Spinal cord (tissue), 10 donors: Measurements from ENCODE around the gene LSM7. TPM values are rescaled to one million over a fixed set of nuclear protein-coding genes. Genes with fewer than 3 reads are reported as not detected.
A peak's percentile ranks its signal among the peaks of the same experiment; 100 is the strongest.

Source experiments
- DNase-seq, 6 donors: peaks; one replicate each; pipeline versions ENCODE4 v3.0.0 to v3.0.0-alpha.2; 2013 to 2015; ENCODE audit warnings: low spot score in 6 of 6, low read depth in 4 of 6
- H3K27ac ChIP-seq: one replicate; pipeline ENCODE4 v1.5.1; 2013; ENCODE audit warnings: low read depth, low read length, control low read depth
- H3K27me3 ChIP-seq: one replicate; pipeline ENCODE4 v1.6.1; 2013; ENCODE audit warnings: low read length; ENCODE audit not compliant: control insufficient read depth, insufficient read depth
- H3K36me3 ChIP-seq: one replicate; pipeline ENCODE4 v1.6.1; 2013; ENCODE audit warnings: low read length; ENCODE audit not compliant: control insufficient read depth, insufficient read depth
- H3K4me1 ChIP-seq: one replicate; pipeline ENCODE4 v1.6.1; 2013; ENCODE audit warnings: low read length; ENCODE audit not compliant: control insufficient read depth, insufficient read depth
- H3K4me3 ChIP-seq: one replicate; pipeline ENCODE4 v1.5.1; 2013; ENCODE audit warnings: low read depth, low read length, control low read depth
- H3K9me3 ChIP-seq: one replicate; pipeline ENCODE4 v1.6.1; 2013; ENCODE audit warnings: low read length; ENCODE audit not compliant: control insufficient read depth, insufficient read depth
- WGBS: methylation state at CpG from one replicate; pipeline ENCODE4 v1.1.5; 2013; ENCODE audit warnings: missing lambda C conversion rate; ENCODE audit not compliant: insufficient coverage; 5-methylcytosine and 5-hydroxymethylcytosine counted together
- polyA plus RNA-seq, 2 donors: library from polyadenylated mRNA; unstranded; fragments of 120-200 nt; gene quantifications; one replicate each; pipeline ENCODE4 v1.2.1, GENCODE V29; 2013; ENCODE audit not compliant: insufficient read length in 2 of 2
- total RNA-seq, 2 donors: library from RNA; depleted of rRNA in 1 of 2; stranded (reverse); fragments of 120-200 nt in 1 of 2; fragments of >200 nt in 1 of 2; gene quantifications; one replicate each; pipeline versions ENCODE4 v1.2.3 to v1.2.4, GENCODE V29; 2013 to 2014
- donor health status: healthy.

The LSM7 gene
- total and polyA plus RNA-seq, 4 donors: 48.2 to 165 (median 139) TPM

DNA sequence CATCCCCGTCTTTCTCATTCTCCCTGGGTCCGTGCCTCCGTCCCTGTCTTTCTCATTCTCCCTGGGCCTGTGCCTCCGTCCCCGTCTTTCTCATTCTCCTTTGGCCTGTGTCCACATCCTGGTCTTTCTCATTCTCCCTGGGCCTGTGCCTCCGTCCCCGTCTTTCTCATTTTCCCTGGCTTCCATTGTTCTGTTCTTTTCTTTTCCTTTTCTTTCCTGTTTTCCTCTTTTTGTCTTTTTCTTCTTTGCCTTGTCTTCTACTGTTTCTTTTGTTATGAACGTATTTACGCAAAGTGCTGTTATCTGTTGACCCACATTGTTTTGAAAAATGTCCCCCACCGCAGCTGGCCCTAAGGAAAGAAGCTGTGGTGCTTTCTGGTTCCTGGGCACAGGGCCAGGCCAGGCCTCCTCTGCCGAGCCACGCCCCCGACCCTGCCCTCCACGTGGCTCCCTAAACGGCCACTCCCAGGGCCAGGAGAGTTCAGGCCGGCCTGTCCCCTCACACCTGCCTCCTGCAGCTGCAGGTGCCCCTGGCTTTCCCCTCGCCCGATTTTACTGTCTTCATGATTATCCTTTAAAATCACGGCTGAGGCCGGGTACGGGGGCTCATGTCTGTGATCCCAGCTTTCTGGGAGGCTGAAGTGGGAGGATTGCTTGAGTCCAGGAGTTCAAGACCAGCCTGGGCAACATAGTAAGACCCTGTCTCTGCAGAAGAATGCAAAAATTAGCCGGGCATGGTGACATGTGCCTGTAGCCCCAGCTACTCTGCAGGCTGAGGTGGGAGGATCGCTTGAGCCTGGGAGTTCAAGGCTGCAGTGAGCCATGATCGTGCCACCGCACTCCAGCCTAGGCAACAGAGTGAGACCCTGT, 17.6 kb upstream of the LSM7 start:
- H3K27ac ChIP-seq: no peak overlapping the region
- peaks cover 9% of the 10 kb centered on the region for H3K4me1 ChIP-seq
- no peak overlapping the region for H3K4me3 ChIP-seq
- H3K36me3 ChIP-seq: peaks cover 77% of the 10 kb centered on the region
- DNase-seq: no peak
- H3K9me3 ChIP-seq: no peaks in the 10 kb centered on the region
- H3K27me3 ChIP-seq: no peaks in the 10 kb centered on the region
- WGBS: 65% methylated on average over 21 of the region's 25 CpGs

DNA sequence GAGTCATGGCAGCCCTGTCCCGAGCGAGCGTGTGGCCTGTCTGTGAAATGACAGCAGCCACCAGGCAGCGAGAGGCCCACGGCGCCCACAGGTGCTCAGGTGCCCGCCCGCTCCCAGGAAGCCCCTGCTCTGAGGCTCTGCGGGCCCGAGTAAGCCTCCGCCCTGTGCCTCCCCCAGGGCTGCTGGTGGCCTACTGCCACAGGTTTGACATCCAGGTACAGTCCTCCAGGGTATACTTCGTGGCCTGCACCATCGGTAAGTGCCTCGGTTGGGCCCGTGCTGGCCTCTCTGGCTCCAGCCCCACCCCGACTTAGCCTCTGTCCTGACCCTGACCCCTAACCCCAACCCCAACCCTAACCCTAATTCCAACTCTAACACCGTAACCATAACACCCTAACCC, 16.7 kb upstream of the LSM7 start:
- H3K36me3 ChIP-seq: peaks cover 78% of the 10 kb centered on the region
- no peaks in the 10 kb centered on the region for H3K27me3 ChIP-seq
- peaks cover 9% of the 10 kb centered on the region for H3K4me1 ChIP-seq
- DNase-seq: no peak
- no peaks in the 10 kb centered on the region for H3K9me3 ChIP-seq
- 96% methylated on average over 17 of the region's 17 CpGs for WGBS
- no peak overlapping the region for H3K4me3 ChIP-seq
- H3K27ac ChIP-seq: no peak overlapping the region

DNA sequence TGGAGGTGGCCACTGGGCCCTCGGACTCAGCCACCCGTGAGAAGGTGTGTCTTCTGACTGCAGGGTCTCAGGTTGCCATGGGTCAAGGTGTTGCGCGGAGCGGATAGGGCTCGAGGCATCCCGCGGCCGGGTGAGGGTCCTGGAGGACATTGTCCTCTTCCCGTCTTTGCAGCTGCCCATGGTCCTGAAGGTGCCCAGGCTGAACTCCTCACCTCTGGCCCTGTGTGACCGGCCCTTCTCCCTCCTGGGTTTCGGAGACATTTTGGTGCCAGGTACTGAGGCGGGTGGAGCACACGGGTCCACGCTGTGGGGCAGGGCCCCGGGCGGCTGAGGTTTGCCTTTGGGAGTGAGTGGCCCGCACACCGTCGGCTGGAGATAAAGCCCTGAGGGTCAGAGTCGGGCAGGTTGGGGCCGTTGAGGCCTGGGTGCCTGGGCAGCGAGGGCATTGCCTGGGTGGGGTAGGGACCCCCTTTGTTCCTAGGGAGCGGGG, 16.0 kb upstream of the LSM7 start:
- H3K4me3 ChIP-seq: no peak overlapping the region
- no peak overlapping the region for H3K27ac ChIP-seq
- no peaks in the 10 kb centered on the region for H3K9me3 ChIP-seq
- peaks cover 9% of the 10 kb centered on the region for H3K4me1 ChIP-seq
- H3K36me3 ChIP-seq: peaks cover 80% of the 10 kb centered on the region
- 90% methylated on average over 16 of the region's 24 CpGs for WGBS
- no peak for DNase-seq
- no peaks in the 10 kb centered on the region for H3K27me3 ChIP-seq

DNA sequence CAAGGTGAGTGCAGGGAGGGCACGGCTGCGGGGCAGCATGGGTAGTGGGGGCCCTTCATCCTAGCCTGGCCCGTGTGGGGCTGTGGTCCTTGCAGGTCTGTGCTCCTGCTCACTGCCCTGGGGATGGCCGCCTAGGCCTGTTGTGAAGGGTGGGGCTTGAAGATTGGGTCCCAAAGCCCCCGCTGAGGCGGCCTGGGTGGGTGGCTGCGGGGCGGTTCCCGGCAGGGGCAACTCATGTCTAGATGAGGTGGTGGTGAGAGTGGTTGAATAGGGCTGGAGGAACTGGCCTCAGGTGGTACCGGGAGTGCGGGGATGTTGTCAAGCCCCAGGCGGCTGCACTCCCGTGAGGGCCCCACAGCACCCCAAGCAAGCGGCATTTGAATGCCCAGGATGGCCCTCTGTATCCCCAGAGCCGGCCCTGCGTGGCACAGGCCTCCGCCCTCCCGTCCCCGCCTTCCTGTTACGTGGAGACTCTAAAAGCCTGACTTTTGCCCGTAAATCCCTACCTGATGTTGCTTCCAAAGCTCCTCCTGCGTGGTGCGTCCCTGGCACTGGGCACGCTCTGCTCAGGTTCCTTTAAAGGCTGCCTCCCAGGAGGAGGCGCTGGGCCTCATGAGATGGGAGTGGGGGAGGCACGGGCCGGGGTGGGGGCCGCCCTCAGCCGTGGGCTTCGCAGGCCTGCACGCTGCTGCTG, 15.1 kb upstream of the LSM7 start:
- peaks cover 9% of the 10 kb centered on the region for H3K4me1 ChIP-seq
- H3K9me3 ChIP-seq: no peaks in the 10 kb centered on the region
- peaks cover 85% of the 10 kb centered on the region for H3K36me3 ChIP-seq
- DNase-seq: no peak
- H3K27me3 ChIP-seq: no peaks in the 10 kb centered on the region
- WGBS: 97% methylated on average over 29 of the region's 31 CpGs
- no peak overlapping the region for H3K27ac ChIP-seq
- no peak overlapping the region for H3K4me3 ChIP-seq

GRCh38 chr19:2342656-2343288, 14.4 kb upstream of the LSM7 start:
- Histone ChIP-seq H3K4me1 (peaks cover 11% of the 10 kb centered on the region), H3K4me3 (no peak overlapping the region), H3K27me3 (no peaks in the 10 kb centered on the region), H3K27ac (no peak overlapping the region), H3K36me3 (peaks cover 90% of the 10 kb centered on the region), H3K9me3 (no peaks in the 10 kb centered on the region)
- WGBS: 97% methylated on average over 29 of the region's 29 CpGs
- no peak for DNase-seq

DNA sequence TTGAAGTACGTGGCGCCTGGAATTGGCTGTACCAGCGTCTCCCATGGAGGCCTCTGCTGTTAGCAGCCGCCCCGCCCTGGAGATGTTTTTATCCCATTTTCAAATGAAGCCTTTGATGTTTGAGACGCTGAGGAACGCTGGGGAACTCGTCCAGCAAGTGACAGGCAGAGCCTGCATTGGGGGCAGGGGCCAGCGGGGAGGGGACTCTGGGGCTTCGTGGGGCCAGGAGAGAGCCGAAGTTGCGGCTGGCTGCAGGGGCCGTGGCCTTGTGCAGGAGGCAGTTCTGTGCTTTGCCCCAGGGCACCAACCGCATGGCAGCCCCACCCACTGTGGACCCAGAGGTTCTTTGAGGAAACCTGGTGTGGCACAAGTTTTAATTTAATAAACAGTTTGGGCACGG, 13.6 kb upstream of the LSM7 start:
- H3K27ac ChIP-seq: no peak overlapping the region
- peaks cover 97% of the 10 kb centered on the region for H3K36me3 ChIP-seq
- no peaks in the 10 kb centered on the region for H3K27me3 ChIP-seq
- 83% methylated on average over 14 of the region's 15 CpGs for WGBS
- H3K4me1 ChIP-seq: peaks cover 19% of the 10 kb centered on the region
- H3K4me3 ChIP-seq: no peak overlapping the region
- DNase-seq: no peak
- H3K9me3 ChIP-seq: no peaks in the 10 kb centered on the region

DNA sequence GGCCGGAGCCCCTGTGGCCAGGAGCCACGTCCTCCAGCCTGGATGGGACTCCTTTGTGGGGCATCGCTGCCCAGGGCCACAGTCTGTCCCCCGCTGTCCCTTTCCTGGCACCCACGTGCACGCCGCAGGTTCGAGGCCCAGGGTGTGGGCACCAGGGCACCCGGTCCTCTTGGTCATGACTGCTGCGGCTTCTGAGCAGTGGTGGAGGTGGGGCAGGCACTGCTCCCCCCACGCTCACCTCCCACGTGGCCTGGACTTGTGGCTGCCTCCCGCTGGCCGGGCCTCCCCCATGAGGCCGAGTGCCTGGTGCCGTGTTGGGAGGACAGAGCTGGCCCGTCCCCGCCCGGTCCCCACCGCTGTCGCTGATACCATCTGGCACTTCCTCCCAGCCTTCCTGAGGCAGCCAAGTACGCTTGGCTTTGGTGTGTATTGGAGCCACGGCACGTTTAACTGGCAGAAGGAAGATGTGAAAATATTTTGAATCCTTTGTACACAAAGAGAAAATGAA, 12.9 kb upstream of the LSM7 start:
- Histone ChIP-seq H3K4me3 (no peak overlapping the region), H3K9me3 (no peaks in the 10 kb centered on the region), H3K27ac (no peak overlapping the region), H3K27me3 (no peaks in the 10 kb centered on the region), H3K36me3 (peaks cover 97% of the 10 kb centered on the region), H3K4me1 (peaks cover 26% of the 10 kb centered on the region)
- 87% methylated on average over 20 of the region's 24 CpGs for WGBS
- DNase-seq: peak in 1 of 6 donors; percentile 73

- WGBS: 89% methylated on average over 37 of the region's 38 CpGs
- Histone ChIP-seq H3K4me3 (no peak overlapping the region), H3K4me1 (peaks cover 21% of the 10 kb centered on the region), H3K27ac (no peak overlapping the region), H3K27me3 (no peaks in the 10 kb centered on the region), H3K9me3 (no peaks in the 10 kb centered on the region), H3K36me3 (peaks cover 97% of the 10 kb centered on the region)
- no peak for DNase-seq
These were observed 12.3 kb upstream of the LSM7 start for GRCh38 chr19:2340496-2341243.
